HG03103 (cell line): Measurements from ENCODE around the gene UCN.
"Not testable (repeated sequence)": the region's sequence is repeated elsewhere in the genome, so short reads cannot be mapped to it uniquely, and the experiment has no call there.

Experiments
- ATAC-seq: cut with Tn5 transposase; IDR thresholded peaks from one replicate; pipeline ENCODE4 v1.9.1; 2021; ENCODE audit warnings: low read depth; ENCODE audit not compliant: unreplicated experiment

The UCN gene, protein sequence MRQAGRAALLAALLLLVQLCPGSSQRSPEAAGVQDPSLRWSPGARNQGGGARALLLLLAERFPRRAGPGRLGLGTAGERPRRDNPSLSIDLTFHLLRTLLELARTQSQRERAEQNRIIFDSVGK

GRCh38 chr2:27308359-27308881 is at the start of gene UCN:
Gene UCN, minus strand, starts transcription at chr2:27308445. Its CDS starts 550 bp downstream, at chr2:27307895.
- ATAC-seq = no peak

DNA sequence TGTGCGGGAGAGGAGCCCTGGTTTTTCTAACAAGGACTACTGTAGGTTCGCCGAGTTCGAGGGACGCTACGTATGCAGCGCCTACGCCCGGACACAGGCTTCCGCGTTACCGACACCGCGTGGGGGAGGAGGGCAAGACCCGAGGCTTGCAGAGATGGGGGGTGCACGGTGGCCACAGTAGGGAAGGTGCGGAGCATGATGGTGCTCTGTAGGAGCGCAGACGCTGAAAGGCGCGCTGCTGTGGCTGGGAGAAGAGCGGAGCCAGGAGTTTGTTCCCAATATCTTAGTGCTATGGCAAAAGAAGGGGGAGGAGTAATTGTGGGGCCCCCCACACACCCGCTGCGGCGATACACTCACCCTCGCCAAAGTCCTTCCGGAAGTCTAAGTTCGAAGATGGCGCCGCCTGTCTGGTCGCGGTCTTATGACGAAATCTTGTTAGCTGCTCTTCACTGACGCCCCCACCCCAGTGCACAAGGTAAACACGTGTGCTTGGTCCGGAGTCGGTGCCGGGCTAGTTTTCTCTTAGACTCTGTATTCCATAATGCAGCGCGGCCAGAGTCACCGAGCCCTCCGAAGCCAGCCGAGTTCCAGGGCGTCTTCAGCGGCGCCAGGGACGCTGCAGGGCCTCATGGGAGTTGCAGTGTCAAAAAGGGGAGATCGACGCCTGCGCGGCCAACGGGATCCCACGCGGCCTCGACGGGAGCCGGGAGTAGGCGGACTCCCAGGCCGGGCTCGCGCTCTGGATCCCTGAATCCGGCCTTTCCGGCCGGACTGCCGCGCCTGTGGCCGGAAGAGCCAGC is 48.3 kb upstream of the UCN start, which contains the start of gene GTF3C2:
GTF3C2 (minus strand) TSS at position 383 of the 800 bp plus-strand sequence. CDS start 13,210 bp downstream, outside the sequence.
- ATAC-seq = peak; percentile 77

DNA sequence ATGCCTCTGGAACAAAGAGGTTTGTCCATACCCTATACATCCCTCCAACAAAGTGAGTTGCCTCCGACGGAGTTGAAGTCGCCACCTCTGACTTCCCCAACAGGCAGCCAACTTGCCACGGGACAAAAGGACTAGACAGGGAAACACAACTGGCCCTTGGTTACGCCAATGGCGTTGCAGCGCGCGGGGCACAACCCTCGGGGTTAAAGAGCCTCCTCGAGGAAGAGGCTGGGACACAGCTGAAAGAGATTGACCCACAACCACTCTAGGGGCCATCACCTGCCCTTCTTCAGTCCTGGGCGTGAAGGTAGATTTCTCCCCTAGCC is 47.8 kb upstream of the UCN start:
- peak; percentile 24 for ATAC-seq

DNA sequence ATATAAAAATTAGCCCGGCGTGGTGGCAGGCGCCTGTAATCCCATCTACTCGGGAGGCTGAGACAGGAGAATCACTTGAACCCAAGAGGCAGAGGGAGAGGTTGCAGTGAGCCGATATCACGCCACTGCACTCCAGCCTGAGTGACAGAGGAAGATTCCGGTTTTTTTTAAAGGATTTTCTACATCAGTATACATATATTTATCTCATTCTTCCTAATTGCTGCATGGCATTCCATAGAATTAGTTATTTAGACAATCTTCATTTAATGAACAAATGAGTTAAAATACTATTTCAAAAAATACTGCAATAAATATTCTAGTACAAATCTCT is 46.3 kb upstream of the UCN start:
- ATAC-seq = no peak

DNA sequence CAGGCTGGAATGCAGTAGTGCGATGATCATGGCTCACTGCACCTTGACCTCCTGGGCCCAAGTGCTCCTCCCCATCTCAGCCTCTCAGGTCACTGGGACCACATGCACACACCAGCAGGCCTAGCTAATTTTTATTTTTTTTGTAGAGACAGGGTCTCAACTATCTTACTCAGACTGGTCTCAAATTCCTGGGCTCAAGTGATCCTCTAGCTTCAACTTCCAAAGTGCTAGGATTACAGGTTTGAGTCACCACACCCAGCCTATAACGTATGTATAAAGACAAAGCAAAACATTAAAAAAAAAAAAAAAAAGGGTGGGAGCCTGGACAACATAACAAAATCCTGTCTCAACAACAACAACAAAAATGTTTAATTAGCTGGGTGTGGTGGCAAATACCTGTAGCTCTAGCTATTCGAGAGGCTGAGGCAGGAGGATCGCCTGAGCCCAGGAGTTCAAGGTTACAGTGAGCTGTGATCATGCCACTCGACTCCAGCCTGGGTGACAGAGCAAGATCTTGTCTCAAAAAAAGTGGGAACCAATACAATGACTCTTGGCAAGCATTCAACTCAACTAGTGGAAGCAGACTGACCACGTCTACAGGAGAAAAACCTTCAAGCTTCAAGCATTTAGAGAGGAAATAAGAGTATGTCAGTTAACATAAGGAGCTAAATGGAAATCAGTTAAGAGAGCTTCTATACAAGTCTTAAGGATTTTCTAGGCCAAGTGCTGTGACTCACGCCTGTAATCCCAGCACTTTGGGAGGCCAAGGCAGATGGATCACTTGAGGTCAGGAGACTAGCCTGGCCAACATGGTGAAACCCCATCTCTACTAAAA is 45.7 kb upstream of the UCN start:
- ATAC-seq = no peak

GRCh38 chr2:27353386-27353761 is 45.1 kb upstream of the UCN start:
- not testable (repeated sequence) for ATAC-seq

GRCh38 chr2:27351802-27352598 is 43.8 kb upstream of the UCN start:
- ATAC-seq = no peak

- no peak for ATAC-seq
These were observed 42.0 kb upstream of the UCN start for GRCh38 chr2:27350106-27350693.

DNA sequence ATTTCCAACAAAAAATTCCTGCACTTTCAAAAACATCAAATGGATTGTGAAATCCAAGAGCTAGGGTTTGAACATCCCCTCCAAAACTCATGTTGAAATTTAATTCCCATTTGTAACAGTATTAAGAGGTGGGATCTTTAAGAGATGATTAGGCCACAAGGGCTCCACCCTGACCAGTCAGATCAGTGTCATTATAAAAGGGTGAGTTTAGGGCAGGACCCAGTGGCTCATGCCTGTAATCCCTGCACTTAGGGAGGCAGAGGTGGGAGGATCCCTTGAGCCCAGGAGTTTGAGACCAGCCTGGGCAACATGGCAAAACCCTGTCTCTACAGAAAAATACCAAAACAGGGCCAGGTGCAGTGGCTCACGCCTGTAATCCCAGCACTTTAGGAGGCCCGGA is 39.4 kb upstream of the UCN start:
- no peak for ATAC-seq

DNA sequence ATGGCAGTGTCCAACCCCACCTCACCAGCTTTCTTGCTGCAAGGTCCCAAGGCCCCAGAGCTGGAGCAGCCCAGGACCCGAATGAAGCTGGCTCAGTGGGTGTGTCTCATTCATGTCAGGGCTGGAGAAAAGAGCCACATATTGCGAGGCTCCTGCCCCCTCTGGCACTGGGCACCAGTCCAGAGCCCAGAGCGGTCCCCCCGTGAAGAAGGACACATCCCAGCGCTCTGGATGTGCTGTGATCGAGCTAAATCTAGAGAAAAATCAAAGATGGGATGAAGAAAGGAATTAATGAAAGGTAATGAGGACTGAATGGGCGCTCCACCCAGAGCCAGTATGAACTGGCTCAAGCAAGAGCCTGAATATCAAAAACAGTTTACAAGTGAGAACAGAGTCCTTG is 27.9 kb upstream of the UCN start:
- ATAC-seq = no peak

DNA sequence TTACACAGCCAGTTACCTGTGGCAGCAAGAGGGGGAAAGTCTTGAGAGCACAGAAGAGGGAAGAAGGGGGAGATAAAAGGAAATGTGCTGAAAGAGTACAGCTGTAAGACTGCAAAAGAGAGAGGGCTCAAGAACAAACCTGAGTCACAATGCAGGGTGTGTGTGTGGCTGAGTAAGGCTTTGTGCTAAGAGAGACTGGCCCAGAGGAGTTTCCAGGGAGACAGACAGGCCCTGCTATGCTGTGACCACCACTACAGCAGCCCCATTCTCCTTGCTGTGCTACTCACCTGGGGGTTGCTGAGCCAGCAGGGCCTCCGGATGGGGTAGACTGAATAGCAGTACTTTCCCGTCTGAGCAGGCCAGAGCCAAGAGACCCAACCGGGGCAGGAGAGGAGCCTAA is 27.1 kb upstream of the UCN start:
- no peak for ATAC-seq

GRCh38 chr2:27324720-27325119 is 16.5 kb upstream of the UCN start:
- no peak for ATAC-seq

GRCh38 chr2:27323596-27324285 is 15.5 kb upstream of the UCN start:
- ATAC-seq = no peak

DNA sequence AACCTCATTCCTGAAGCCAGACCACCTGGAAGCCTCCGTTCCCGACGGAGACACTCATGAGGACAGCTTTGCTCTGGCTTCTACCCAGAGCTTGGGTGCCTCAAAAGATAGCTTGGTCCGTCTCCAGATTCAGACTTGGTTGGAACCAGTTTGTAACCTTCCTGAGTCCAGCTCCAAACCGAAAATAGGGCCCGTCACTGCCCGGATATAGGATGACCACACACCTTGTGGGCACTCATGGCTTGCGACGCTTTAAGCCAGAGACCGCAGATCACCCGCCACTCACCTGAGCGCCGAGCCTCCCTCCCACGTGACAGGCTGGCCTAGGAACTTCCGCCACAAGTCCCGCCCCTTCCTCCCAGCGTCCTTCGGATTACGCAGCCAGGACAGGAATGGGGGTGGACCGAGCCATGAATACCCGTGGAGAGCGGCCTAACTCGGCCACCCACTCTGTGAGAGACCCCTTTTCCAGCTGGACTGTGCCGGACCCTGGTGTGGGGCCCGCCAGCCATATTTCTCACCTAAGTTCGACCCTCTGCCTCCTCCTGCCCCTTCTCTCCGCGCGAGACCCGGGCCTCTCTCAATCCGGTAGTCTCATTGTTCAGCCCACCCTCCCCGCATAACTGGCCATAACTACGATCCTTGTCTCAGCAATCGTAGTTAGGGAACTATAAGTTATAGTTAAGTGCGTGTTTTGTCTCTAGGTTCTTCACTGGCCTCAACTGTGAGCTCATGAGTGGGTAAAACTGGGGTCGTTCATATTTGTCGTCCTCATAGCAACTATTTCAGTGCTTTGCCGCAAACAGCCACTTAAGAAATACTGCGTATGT is 14.7 kb upstream of the UCN start, which contains the start of gene MPV17:
MPV17 (minus strand) TSS at position 332 of the 830 bp plus-strand sequence. CDS start 580 bp downstream, outside the sequence.
- peak; percentile 85 for ATAC-seq

DNA sequence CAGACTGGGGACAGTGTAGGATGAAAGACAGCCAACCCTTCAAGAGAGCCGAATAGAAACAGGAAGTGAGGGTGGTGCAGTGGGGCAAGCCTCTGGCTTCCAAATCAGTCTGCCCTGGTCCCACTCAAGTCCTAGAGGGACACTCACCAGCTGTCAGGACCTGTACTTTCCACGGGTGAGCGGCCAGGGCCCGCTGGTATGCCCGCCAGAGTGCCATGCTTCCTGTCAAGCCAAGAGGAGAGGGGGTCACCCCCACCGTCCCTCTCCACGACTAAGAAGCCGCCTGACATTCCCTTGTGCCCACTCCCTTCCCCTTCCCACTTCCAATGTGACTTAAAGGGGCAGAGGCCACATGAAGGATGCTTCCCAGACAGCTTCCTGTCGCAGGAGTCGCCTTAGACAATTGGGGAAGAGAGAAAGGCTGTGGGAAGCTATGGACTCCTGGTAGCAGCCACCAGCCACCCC is 14.1 kb upstream of the UCN start:
- ATAC-seq = peak; percentile 33

DNA sequence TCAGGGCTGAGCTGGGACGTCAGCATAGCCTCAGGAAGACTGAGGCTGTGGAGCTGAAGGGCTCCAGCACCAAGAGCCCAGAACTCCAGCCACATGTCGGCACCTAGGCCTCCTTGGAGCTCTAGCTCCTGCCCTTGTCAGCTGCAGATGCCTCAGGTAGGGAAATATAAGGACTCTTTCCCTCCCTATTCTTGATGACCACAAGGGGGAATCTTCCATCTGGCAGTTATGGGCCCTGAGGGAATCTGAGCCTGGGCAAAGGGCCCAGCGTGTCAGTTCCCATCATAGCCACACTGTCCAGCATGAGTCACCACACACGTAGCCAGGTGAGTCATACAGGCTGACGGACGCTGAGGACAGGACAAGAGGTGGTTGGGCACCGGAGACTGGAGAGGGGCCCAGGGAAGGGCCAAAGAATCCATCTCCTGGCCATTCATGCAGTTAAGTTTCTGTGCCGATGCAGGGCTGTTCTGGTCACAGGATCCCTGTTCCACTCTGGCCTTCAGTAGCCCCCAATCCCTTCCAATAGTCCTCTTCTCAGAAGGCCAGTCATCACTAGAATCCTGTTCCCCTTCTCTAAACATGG is 12.8 kb upstream of the UCN start:
- ATAC-seq = no peak

DNA sequence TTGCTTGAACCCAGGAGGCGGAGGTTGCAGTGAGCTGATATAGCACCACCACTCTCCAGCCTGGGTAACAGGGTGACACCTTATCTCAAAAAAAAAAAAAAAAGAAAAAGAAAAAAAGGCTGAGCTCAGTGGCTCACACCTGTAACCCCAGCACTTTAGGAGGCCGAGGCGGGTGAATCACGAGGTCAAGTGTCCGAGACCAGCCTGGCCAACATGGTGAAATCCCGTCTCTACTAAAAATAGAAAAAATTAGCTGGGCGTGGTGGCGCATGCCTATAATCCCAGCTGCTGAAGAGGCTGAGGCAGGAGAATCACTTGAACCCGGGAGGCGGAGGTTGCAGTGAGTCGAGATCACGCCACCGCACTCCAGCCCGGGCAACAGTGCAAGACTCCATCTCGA is 11.6 kb upstream of the UCN start:
- ATAC-seq = not testable (repeated sequence)
